Stimulated activated CD4-positive, alpha-beta T cell treated with anti-CD3 and anti-CD28 coated beads, Interleukin-15, amount 100 ng/mL, for 24 hours (primary cell): ENCODE results near the gene LIF.
A peak's percentile ranks its signal among the peaks of the same experiment; 100 is the strongest.
"Not testable (repeated sequence)": the region's sequence is repeated elsewhere in the genome, so short reads cannot be mapped to it uniquely, and the experiment has no call there.

Source experiments
- DNase-seq: peaks from one replicate; pipeline ENCODE4 v3.0.0-alpha.2; 2020

Gene LIF

DNA sequence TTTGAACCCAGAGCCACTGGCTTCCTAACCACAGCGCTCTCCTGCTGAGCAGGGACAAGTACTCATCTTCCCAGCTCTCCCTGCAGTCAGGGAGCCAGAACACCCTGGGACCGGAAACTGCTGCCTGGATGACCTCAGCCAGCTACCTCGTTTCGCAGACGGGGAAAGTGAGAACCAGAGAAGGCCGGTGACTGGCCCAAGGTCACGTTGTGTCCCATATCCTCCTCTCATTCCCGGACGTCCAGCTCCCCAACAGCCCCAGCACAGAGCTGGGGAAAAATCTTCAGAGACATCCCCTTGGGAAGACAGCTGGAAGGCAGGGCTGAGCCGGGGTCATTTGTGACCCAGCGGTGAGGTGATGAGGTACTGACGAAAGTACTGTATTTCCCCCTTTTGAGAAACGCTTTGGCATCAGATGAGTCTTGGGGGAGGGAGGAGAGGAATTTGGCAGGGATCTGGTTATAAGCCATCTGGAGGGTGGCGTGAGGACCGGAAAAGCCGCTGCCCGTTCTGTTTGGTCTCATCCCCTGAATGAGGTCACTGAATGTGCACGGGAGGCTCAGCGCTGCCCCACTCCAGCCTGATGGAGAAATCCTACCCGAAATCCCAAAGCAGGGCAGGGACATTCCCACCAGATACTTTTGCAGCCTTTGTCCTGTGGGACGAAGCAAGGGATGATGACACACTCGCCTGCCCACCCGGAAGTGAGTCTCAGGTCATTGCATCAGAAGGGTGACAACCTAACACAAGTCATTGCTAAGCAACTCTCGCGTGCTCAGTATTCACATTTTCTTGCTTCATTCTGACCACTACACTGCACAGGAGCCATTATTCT lies 41.1 kb downstream of the LIF start:
- no peak for DNase-seq

- no peak for DNase-seq
Measured at GRCh38 chr22:30204742-30205111, 41.8 kb downstream of the LIF start.

DNA sequence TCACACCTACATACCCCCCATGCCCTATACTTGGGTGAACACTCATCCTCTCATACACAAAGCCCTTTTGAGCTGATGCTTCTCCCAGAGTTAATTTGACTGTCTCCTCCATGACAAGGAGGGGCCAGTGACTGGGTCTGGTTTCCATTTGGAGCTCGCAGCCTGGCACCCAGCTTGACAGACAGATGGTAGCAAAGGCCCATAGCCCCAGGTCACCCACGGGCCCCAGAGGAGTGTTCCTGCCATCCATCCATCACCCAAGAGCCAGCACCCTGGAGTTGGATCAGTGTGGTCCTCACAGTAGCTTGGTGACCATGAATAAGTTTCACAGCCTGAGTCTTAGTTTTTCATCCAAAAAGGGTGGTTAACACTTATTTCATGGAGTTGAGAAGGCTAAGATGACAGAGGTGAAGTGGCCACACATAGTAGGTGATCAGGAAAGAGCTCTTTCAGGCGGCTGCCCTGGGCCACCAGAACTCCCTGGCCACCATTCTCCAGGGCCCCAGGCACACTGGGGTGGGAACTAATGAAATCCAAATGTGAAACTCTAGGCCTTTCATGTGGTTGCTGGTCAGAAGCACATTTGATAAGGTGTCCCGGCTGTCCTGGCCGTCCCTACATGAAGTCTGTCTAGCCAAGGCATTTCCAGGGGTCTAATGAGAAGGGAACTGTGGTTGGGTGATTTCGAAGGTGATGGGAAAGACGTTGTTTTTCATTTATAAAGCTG lies 42.4 kb downstream of the LIF start:
- no peak for DNase-seq

DNA sequence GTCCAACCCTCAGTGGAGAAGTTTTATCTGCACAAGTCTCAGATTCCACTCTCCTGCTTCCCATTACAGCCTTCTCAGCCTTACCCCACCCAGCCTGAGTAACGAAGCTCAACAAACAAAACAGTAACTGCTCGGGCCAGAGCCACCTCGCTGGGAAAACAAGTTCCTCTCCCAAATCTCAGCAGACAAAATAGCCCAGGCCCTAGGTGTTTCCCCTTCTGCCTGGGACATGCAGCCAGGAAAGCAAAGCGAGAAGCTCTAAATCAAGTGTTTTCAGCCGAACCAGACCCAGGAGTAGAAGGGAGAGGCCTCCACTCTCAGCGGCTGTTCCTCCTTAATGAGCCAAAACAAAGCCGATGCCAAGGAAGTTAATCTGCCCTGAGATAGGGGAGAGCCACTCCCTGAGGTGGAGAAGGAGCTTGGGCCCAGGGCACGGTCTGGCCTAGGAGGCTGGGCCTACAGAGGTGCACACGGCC lies 44.0 kb downstream of the LIF start:
- no peak for DNase-seq

DNA sequence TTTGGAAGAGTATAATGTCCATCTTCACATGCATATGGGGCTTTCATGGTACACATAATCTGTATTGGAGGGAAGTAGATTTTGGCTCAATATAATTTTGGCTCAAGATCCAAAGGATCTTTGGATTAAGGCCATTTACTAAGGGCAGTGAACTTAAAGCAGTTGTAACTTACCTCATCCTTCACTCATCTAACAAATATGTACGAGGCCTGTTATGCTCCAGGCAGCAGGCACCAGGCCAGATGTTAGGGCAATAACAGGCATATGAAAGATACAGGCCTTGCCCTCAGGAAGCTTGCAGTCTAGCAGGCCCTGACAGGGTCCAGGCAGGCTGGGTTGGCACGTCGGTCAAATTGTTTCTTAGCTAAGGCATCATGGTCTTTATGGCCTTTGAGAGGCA lies 44.6 kb downstream of the LIF start:
- DNase-seq: no peak

GRCh38 chr22:30200905-30201304 lies 45.7 kb downstream of the LIF start:
- not testable (repeated sequence) for DNase-seq

GRCh38 chr22:30198921-30199320 lies 47.6 kb downstream of the LIF start:
- DNase-seq: no peak

GRCh38 chr22:30198152-30198825 lies 48.3 kb downstream of the LIF start:
- DNase-seq: no peak

GRCh38 chr22:30197389-30197788 lies 49.2 kb downstream of the LIF start:
- DNase-seq: no peak

GRCh38 chr22:30196880-30197336 lies 49.7 kb downstream of the LIF start:
- no peak for DNase-seq

- peak; percentile 79 for DNase-seq
Measured at GRCh38 chr22:30196141-30196879, 50.2 kb downstream of the LIF start.

DNA sequence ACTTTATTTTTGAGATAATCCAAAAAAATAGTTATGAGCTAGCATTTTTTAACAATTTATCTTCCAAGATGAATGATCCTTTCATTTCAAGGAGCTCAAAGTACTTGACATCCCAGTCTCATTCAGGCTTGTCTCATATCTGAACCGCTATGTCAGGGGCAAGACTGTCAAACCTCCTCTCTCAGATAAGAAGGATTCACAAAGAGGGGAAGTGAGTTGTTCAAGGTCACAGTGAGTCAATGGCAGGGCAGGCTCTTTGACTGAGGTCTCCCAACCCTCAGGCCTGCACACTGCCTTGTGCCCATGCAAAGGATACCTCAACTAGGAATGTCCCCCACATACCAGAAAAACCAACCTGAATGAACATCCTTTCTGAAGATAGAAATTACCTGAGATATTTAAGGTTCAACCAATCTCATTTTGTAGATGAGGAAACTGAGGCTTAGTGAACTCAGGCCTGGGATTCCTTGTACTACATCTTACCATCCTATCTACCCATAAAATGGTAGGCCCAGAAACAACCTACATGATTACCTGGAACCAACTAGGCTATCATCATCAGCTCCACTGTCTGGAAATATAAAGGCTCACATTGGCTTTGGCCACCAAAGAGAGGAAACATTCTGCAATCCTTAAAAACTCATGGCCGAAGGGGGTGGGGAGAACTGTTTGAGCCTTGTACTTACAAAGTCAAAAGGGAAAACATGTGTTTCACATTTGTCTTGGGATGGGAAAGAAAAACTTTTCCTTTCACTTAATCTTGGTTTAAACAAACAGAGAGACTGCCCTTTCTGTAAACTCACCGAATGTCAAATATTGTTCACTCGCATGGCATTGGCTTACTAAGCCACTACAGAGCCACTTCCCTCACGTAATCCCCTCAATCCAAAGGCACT lies 51.1 kb downstream of the LIF start:
- DNase-seq: peak; percentile 20

DNA sequence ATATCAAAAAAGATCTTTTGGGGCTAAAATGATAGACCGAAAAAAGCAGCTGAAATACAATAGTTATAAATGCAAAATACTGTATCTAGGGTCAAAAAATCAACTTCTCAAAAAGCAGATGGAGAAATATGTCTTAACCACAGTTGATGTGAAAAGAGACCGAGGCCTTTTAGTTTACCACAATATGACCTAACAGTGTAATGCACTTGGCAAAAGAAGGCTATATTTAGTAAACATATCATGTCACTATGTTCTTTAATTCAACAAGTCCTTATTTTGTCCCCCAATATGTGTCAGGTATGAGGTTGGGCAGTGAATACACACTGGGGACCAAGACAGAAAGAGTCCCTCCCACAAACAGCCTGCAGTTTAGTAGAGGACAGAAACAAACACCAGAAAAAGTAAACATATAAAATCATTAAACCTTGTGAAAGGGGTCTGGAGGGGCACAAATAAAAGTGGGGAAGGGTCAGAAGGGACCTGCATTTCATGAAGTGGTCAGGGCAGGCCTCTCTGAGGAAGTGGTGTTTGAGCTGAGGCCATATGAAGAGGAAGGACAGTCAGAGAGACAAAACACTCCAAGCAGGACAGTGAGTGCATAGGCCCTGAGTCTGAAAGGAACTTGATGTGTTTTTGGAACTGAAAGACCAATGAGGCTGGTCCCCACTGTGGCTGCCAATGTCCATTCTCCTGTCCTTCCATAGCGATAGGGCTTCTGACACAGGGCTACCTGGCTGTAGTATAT lies 53.4 kb downstream of the LIF start:
- no peak for DNase-seq

GRCh38 chr22:30192427-30192826 lies 54.1 kb downstream of the LIF start:
- no peak for DNase-seq

DNA sequence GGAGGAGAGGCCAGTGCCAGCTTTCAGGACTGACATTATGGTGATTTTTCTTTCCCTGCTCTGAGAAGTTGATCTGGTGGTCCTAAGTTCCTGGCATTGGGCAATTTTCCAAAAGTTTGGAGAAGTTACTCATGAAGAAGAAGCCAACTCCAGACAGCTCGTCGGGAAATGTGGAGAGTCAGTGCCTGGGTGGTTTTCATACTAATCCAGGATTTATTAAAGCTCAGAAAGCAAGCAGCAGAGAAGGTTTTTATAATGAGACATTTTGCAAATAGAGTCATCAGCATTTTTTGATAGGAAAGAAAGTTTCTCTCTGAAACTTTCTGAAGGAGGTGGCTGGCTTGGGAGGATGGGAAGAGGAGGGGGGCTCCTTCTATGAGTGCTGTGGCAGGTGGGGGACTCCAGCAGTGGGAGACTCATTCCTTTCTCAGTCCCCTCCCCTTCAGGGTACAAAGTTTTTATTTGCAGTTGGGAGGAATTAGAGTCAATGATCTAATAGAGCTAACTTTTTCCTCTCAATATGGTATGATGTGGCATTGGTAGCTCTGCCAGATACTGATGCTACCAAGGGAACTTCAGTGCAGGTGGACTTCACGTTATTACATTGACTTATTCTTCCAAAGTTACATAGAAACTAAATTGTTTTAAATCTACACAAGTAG lies 55.4 kb downstream of the LIF start:
- DNase-seq: no peak

- no peak for DNase-seq
Measured at GRCh38 chr22:30190574-30190973, 56.0 kb downstream of the LIF start.
